Psoas muscle (tissue), 8 donors: ENCODE results near the gene CCDC102A. TPM values are rescaled to one million over a fixed set of nuclear protein-coding genes. Genes with fewer than 3 reads are reported as not detected.

Experiments
- ATAC-seq, 4 donors: fragments of 200-7000 bp; cut with Tn5 transposase; one replicate each; pipeline ENCODE4 v1.9.1; 2020; ENCODE audit warnings: moderate library complexity in 3 of 4, mild to moderate bottlenecking in 2 of 4
- DNase-seq, 2 donors: peaks; one replicate each; pipeline ENCODE4 v3.0.0-alpha.2; 2020
- H3K27ac ChIP-seq: fragments of 200-600 bp; one replicate; pipeline ENCODE4 v1.8.0; 2022
- H3K27me3 ChIP-seq, 3 donors: fragments of 200-600 bp in 1 of 3; one replicate each; pipeline versions ENCODE4 v1.6.1 to v1.8.0; 2013 to 2022; ENCODE audit warnings: low read length in 2 of 3, mild to moderate bottlenecking in 2 of 3, moderate library complexity in 1 of 3; ENCODE audit not compliant: insufficient read depth in 3 of 3
- H3K36me3 ChIP-seq, 2 donors: fragments of 200-600 bp in 1 of 2; one replicate each; pipeline versions ENCODE4 v1.6.1 to v1.8.0; 2013 to 2022; ENCODE audit warnings: low read depth in 1 of 2, mild to moderate bottlenecking in 1 of 2, moderate library complexity in 1 of 2; ENCODE audit not compliant: insufficient read depth in 1 of 2
- H3K4me1 ChIP-seq: fragments of 200-600 bp; one replicate; pipeline ENCODE4 v1.8.0; 2022
- H3K4me3 ChIP-seq: fragments of 200-600 bp; one replicate; pipeline ENCODE4 v1.8.0; 2022; ENCODE audit warnings: mild to moderate bottlenecking
- H3K9me3 ChIP-seq: fragments of 200-600 bp; one replicate; pipeline ENCODE4 v1.8.0; 2022
- CTCF ChIP-seq: fragments of 200-600 bp; IDR thresholded peaks from one replicate; pipeline ENCODE4 v1.8.0; 2022; ENCODE audit warnings: antibody characterized with exemption
- WGBS, 3 donors: extraction: QIAGEN DNeasy Blood & Tissue Kit; methylation state at CpG; one replicate each; pipeline versions ENCODE4 v1.1.6 to v1.1.7; 2013; 5-methylcytosine and 5-hydroxymethylcytosine counted together
- intact Hi-C, 2 donors: fragments of 100-400 bp; cut with DNase I; formaldehyde crosslinking; loops; one replicate each; pipeline versions ENCODE4 v1.11.0 to v1.14.2; 2022
- polyA plus RNA-seq, 3 donors: library from polyadenylated mRNA; stranded (reverse); fragments of 200-250 nt; gene quantifications; one replicate each; pipeline ENCODE4 v1.2.3, GENCODE V29; 2013
- total RNA-seq, 4 donors: library from RNA; stranded (reverse); fragmentation: NEBNext Ultra II Directional in 2 of 4; extraction: Animal tissue kit (Norgen Biotek cat#: 25700) in 2 of 4; gene quantifications; one replicate each; pipeline versions ENCODE4 v1.2.1 to v1.2.4, GENCODE V29; 2021 to 2023
- donor health status: healthy with polysubstance abuse.
- donor health status: DM: no; HTN: no; CAD: no; lungs with moderate emphysema.
- donor health status: Bipolar disorder and iron deficiency.
- donor health status: healthy.
- donor health status: DM: yes; HTN: yes; CAD: no.
- donor health status: DM: no; HTN: no; CAD: no.
- donor health status: DM: no; HTN: no; CAD: no.
- donor health status: DM: yes; HTN: yes; CAD: no.

CCDC102A gene
- total and polyA plus RNA-seq, 7 donors: 0.95 to 2.4 (median 1.7) TPM

- ATAC-seq (no peak), DNase-seq (peak in 1 of 2 donors; percentile 39)
- intact Hi-C loops: no loop called here
- no peak overlapping the region for H3K27ac ChIP-seq
- no peaks in the 10 kb centered on the region for H3K27me3 ChIP-seq
- H3K4me3 ChIP-seq: no peak overlapping the region
- TF ChIP-seq CTCF: no peak
- H3K4me1 ChIP-seq: no peaks in the 10 kb centered on the region
- WGBS, 3 donors: 71 to 72% (median 71%) methylated on average over 14 of the region's 14 CpGs
- no peaks in the 10 kb centered on the region for H3K9me3 ChIP-seq
- peaks cover 0 to 10% of the 10 kb centered on the region in 2 donors for H3K36me3 ChIP-seq
Observed at GRCh38 chr16:57513371-57514102, 22.8 kb downstream of the CCDC102A start.

- DNase-seq: peak in 1 of 2 donors; percentile 42
Observed at GRCh38 chr16:57512296-57513001, 23.9 kb downstream of the CCDC102A start.

GRCh38 chr16:57510016-57510871, 26.1 kb downstream of the CCDC102A start:
- TF ChIP-seq CTCF: no peak
- ATAC-seq: no peak
- intact Hi-C loops: no loop called here

More at GRCh38 chr16:57512296-57513001, 23.9 kb downstream of the CCDC102A start:
- 90 to 95% (median 93%) methylated on average over 23 of the region's 23 CpGs for WGBS, 3 donors
- no peak for TF ChIP-seq CTCF
- ATAC-seq: no peak
- Histone ChIP-seq H3K27me3 (no peaks in the 10 kb centered on the region), H3K4me3 (no peak overlapping the region), H3K27ac (no peak overlapping the region), H3K9me3 (no peaks in the 10 kb centered on the region), H3K4me1 (no peaks in the 10 kb centered on the region), H3K36me3 (no peaks in the 10 kb centered on the region)
- intact Hi-C loops: no loop called here

GRCh38 chr16:57509231-57509923, 27.0 kb downstream of the CCDC102A start:
- intact Hi-C loops: no loop called here
- Histone ChIP-seq H3K4me3 (no peak overlapping the region), H3K36me3 (no peaks in the 10 kb centered on the region), H3K4me1 (no peaks in the 10 kb centered on the region), H3K27me3 (no peaks in the 10 kb centered on the region), H3K9me3 (no peaks in the 10 kb centered on the region), H3K27ac (no peak overlapping the region)
- DNase-seq: peak in 1 of 2 donors; percentile 18
- no peak for TF ChIP-seq CTCF
- whole genome bisulfite sequencing, 3 donors: 59 to 65% (median 61%) methylated on average over 12 of the region's 12 CpGs
- ATAC-seq: no peak

More at GRCh38 chr16:57510016-57510871, 26.1 kb downstream of the CCDC102A start:
- no peak overlapping the region for H3K27ac ChIP-seq
- H3K9me3 ChIP-seq: no peaks in the 10 kb centered on the region
- no peaks in the 10 kb centered on the region for H3K4me1 ChIP-seq
- WGBS, 3 donors: 52 to 60% (median 58%) methylated on average over 10 of the region's 10 CpGs
- H3K27me3 ChIP-seq: no peaks in the 10 kb centered on the region
- no peak overlapping the region for H3K4me3 ChIP-seq
- peak in 1 of 2 donors; percentile 30 for DNase-seq
- H3K36me3 ChIP-seq: no peaks in the 10 kb centered on the region
